ENCODE measurements around the gene IGF2R.
"Not testable (repeated sequence)": the region's sequence is repeated elsewhere in the genome, so short reads cannot be mapped to it uniquely, and the experiment has no call there.

IGF2R gene

DNA sequence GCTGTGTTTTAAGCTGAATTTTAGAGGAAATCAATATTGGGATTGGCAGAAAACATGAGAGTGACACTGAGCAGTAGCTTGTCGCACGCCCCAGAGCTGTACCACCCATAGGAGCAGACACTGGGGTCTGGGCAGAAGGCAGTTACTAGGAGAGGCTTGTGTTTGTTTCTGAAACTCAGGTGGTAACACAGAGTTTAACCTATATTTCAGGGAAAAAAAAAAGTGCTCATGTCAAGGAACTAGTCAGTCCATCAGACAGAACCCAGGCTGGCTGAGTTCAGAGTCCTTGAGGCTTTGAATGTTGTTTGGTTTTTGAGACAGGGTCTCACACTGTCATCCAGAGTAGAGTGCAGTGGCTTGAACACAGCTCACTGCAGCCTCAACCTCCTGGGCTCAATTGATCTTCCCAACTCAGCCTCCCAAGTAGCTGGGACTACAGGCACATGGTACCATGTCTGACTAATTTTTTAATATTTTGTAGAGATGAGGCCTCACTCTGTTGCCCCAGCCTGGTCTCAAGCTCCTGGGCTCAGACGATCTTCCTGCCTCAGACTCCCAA, 159.3 kb downstream of the IGF2R start:
- DNase-seq = no peak

DNA sequence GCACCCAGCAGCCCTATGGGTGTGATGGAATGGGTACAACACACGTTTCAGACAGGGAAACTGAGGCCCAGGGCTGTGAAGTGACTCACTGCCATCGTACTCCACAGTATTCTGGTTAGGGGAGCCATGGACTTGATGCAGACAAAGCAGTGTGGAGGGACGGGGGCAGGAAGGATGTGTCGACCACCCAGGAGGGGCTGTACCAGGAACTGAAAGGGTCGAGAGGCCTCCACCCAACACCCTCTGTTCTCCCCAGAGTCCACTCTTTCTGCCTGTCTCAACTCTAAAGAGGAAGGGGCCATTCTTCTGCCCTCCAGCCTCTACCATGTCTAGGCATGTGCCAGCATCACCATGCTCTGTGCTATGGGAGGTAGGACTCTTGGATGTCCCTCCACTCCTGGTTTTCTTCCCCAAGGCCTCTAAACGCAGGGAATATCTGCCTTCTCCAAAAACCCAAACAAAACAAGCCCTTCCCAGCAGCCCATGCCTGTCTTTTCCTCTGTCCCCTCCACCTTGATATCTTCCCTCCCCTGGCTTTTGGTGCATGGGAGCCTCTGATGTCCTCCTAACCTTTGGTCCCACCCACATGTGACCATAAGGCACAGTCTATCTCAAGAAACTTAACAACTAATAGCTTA, 160.1 kb downstream of the IGF2R start:
- no peak for DNase-seq

DNA sequence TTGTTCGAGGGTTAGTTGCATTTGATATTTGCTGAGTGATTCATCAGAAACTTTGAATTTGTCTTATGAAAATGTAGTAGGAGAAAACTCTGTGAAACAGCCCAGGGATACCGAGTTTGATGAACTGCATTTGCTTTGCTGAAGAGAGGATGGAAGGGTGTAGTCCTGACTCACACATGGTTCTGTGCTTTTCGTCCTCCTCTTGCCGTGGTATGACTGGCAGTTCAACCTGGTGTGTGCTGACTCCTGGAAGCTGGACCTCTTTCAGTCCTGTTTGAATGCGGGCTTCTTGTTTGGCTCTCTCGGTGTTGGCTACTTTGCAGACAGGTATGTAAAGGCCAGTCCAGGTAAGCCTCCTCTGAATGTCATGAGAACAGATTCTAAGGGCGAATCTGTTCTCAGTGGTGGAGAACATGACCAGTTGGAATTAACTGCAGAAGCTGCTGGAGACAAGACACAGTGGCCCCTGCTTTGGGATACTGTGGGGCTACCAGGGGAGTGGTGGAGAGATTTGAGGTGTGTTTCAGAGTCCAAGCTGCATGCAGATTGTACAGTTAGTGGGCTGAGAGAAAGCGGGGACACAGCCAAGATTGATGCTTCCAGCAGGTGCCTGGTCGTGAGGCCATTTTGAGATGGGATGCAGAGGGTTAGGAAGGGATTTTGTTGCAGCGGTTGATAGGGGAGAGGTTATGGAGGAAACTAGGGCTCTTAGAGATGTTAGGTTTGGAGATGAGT, 161.2 kb downstream of the IGF2R start:
- DNase-seq = no peak

DNA sequence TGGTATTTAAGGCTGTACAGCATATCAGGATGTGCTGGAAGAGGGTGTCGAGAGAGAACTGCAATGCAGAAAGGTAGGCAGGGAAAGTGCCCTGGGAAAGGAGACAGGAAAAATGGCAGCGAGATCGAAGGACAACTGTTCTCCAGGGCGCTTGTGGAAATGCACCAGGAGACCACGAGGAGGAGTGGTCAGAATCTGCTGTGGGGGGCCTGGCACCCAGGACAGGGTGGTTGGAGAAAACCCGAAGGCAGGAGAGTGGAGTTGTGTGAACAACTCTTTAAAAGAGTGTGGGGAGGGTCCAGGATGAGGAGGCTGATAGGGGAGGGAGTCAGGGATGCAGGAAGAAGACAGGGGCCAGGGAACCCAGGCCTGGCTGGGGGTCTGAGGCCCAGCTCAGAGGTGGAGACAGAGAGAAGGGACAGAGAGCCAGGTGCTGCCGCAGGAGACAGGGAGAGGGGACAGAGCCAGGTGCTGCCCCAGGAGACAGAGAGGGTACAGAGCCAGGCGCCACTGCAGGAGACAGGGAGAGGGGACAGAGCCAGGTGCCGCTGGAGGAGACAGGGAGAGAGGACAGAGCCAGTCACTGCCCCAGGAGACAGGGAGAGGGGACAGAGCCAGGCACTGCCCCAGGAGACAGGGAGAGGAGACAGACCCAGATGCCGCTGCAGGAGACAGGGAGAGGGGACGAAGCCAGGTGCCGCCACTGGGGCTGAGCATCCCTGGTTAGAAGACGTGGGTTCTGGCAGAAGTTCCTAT, 162.0 kb downstream of the IGF2R start:
- no peak for DNase-seq

DNA sequence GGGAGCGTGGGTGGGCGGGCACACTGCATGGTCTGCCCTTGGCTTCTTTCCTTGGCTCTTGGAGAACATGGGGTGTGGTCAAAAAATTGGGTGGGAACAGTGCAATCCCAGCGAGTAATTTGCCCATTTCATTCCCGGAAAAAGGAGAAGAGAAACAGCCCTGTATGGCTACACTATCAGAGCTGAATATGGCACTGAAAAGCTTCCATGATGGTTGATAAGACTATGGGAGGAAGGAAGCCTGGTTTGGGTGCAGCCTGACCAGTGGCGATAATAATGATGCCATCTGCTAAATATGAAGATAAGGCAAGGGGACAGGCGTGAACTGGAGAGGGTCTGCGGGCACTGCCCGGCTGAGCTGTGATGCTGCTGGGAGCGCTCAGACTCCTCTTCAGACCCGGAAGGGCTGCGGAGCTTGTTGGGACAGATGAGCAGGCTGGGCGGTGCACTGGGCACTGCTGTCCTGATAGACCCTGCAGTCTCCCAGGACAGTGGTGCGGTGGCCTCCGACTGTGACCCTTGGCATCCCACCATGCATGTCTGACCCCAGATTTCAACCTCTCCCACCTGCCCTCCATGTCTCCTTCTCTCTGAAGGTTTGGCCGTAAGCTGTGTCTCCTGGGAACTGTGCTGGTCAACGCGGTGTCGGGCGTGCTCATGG, 162.9 kb downstream of the IGF2R start:
- no peak for DNase-seq

DNA sequence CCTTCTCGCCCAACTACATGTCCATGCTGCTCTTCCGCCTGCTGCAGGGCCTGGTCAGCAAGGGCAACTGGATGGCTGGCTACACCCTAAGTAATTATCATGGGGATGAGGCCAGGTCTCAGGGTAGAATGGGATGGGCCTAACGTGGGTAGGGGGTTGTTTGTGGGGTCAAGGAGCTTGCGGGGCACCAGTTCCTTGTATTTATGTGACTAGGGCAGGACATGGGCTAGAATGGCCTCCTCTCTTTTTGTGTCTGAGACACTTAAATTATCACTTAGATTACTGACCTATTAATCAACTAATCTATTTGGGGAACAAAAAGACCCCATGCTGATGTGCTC, 163.4 kb downstream of the IGF2R start:
- no peak for DNase-seq

DNA sequence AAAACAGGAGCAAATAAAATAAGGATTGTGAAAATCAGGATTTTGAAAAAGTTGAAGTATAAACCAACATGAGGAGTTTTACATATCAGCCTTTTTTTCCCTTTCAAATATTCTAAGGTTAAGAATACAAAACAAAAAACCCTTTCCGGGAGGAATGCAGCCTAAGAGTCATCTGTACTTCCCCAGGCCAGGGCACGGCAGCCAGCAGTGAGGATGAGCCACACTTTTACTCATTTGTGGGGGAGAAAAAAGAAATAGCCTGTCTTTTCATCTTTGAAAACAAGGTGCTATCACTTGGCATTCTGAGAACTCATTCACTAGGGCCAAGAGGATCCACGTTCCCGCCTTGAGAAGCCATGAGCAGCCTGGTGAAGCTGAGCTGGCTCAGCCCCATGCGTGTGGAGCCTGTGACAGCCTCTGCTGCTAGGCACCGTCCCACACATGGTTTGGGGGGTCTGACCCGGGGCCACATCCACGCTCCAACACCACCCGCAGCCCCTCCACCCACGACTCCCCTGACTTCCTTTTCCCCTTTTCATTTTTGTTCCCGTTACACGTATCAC, 164.0 kb downstream of the IGF2R start:
- no peak for DNase-seq

DNA sequence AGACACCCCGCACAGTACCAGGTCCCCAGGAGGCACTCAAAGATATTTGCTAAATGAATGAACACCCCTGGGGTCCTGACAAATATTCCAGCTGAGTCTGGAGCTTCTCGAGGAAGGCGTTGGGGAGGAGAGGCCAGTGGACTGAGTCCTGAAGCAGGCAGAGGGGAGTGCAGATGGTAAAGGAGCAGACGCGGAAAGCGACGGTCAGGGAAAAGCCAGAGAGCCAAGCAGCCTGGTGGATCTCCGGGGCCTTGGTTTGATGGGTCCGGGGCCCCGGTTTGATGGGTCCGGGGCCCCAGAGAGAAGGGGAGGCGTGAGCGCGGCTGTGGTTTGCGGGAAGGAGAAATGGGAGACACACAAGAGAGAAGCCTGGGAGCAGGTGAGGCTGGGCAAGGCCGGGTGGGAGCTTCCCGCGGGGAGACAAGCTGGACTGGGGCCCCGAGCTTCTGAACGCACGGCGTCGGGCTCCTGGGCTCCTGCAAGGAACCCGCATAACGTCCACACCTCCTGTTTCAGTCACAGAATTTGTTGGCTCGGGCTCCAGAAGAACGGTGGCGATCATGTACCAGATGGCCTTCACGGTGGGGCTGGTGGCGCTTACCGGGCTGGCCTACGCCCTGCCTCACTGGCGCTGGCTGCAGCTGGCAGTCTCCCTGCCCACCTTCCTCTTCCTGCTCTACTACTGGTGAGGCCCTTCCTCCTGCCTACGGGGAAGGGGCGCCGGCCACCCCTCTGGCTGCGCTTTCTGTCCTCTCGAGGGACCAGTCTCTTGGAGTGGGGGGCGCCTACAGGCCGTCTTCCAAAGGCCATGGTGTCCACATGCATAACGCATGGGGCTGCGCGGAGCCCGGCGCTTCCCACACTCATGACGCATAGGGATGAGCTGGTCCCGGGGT, 164.8 kb downstream of the IGF2R start:
- no peak for DNase-seq

DNA sequence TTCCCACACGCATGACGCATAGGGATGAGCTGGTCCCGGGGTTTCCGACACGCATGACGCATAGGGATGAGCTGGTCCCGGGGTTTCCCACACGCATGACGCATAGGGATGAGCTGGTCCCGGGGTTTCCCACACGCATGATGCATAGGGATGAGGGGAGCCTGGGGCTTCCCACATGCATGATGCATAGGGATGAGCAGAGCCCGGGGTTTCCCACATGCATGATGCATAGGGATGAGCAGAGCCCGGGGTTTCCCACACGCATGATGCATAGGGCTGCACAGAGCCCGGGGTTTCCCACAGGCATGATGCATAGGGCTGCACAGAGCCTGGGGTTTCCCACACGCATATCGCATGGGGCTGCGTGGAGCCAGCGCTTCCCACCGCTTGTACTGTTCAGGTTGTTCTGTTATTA, 165.5 kb downstream of the IGF2R start:
- DNase-seq = not testable (repeated sequence)

DNA sequence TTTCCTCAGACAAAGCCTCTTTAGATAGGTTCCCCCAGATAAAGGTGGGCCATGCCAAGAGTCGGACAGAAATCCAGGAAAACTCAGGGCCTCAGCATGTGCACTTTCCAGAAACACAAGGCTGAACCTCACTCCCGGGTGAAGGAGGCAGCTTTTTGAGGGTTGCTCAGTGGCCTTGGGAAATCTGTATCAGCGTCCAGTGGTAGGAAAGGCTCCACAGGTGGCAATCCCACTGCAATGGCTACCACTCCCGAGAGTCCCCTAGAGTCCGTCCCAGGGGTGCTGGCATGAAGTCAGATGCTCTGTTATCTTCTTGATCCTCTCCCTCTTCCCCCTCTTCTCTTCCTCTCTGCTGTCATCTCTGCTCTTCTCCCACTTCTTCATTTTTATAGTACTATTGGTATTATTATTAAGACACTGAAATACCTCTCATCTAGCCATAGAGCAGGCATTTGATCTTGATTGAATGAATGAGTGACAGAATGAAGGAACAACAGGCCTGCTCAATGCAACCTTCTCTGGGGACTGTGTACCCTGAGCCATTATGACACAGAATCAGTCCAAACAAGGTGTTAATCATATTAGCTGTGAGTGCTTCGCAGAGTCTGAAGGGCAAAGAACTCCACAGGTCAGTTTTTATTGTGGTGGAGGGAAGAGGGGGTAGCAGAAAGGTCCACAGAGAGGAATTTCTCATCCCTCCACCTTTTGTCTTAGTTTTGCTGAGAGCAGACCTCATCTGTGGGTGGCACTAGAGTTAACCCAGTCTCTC, 166.1 kb downstream of the IGF2R start:
- no peak for DNase-seq

DNA sequence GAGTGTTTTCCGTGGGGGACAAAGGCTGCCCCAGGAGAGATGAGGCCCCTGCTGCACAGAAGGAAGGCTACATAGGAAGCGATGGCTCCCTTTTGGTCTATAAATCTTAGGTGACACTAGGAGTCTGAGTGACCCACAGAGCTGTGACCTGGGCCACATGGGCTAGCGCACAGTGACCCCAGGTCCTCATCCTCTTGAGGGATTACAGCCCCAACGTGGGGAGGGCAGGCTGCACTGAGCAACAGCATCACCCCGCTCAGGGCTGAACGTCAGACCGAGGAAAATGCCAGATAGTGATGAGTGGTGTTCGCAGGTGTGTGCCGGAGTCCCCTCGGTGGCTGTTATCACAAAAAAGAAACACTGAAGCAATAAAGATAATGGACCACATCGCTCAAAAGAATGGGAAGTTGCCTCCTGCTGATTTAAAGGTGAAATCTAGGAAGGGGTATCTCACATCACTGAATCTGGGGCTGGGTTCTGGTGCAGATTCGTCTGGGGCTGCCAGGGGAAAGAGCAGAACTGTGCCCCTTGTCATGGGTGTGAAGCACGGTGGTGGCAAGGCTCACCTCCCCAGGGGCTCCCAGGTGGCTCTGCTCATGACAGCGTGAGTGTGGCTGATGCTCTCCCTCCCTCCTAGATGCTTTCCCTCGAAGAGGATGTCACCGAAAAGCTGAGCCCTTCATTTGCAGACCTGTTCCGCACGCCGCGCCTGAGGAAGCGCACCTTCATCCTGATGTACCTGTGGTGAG, 167.2 kb downstream of the IGF2R start:
- DNase-seq = no peak

DNA sequence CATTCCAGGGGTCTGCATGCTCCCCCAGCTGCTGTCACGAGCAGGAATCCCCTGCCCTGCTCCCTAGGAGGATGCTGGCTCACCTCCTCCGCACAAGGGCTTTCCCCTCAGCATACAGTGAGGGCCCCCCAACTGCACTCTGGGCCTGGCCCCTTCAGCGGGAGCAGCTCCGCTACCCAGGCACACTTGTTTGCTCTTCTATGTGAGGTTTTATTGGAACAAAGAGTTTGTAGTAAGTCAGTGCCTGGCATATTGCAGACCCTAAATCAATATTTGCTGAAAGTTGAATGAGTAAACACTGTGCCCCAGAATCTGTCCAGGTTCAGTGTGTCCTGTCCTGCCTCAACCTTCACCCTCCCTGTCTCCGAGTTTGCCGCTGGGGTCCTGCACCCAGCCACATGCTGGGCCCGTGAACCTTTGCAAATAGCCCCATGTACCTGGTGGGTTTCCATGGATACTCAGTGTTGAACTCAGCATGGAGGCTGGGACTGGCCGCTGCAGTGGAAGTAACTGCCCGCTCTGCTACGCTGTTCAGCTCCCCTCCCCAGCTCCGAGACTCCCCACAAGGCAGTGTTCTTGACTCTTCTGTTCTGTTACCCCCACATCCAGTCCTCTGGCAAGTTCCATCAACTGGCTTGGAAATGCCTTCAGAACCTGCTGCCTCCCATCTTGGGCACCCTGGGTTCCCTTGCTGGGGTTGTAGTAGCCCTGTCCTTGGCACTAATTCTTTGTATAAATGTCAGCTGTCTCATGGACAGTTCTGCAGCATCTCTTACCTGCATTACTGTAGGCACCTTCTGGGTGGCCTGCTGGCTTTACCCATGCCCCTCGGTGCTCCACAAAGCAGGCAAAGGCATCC, 168.5 kb downstream of the IGF2R start:
- no peak for DNase-seq

DNA sequence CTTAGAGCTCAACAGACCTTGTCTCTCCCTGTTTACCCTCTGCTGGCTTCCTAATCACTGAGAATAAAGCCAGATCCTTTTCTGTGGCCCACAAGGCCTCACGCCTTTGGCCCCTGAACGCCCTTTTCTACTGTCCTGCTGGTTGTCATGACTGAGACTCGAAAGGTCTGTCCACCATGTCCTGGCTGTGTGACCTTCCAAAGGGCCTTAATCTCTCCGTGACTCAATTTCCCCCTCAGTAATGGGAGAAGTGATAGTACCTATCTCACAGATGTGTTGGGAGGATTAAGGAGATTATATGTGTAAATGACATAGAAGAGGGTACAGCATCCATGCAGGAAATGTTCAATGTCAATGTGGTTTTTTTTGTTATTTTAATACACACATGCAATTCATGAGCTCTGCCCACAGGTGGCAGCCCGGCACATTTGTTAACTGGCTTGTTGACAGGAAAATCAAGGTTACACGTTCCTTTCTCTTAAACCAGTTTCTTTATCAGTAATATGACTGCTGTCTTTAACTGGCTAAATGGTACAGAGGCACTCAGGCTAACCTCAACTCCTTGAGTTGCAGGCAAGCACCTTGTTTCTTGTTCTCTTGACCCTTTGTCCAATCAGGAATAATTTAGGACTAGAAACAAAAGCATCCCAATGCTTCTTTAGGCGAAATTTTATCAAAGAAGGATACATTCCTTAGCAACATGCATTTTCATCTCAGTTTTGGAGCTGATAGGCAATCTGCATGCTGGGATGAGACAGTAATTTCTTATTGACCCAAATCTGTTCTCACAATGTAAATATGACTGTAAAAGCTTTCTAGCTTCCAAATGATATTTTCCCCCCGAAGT, 169.3 kb downstream of the IGF2R start:
- DNase-seq = peak in 1 of 2 experiments; percentile 1

DNA sequence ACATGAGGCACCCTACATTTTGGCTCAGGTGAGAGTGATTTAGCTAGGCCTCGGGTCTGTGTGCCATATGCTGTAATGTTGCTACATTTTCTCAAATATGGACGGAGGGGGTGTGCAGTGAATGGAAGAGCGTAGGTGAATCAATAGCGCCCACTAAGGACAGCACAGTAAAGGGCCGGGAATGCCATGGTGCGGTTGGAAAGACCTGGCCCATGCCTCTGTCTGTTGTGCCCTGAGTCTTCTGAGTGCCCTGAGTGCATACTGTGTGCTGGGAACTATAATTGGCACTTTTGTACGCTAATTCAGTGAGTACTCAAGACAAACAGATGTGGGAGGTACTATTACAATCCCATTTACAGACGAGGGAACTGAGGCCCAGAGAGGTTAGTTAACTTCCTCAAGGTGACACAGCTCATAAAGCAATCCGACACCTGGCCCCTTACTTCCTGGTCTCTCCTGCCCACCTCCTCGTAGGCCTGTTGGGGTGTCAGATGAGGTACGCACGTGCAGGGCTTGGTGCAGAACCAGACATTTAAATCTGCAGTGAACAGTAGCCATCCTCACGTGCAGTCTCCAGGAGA, 170.0 kb downstream of the IGF2R start:
- no peak for DNase-seq

DNA sequence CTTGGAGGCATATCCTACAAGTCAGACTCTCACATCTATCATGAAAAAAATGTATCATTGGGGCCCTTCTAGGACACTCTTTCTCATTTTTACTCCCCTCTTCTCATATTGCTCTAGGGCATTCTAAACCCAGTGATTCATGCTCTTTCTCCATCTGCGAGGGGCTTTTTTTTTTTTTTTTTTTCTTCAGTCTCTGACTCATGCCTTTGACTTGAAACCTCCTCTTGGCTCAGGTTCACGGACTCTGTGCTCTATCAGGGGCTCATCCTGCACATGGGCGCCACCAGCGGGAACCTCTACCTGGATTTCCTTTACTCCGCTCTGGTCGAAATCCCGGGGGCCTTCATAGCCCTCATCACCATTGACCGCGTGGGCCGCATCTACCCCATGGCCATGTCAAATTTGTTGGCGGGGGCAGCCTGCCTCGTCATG, 170.6 kb downstream of the IGF2R start:
- DNase-seq = no peak

DNA sequence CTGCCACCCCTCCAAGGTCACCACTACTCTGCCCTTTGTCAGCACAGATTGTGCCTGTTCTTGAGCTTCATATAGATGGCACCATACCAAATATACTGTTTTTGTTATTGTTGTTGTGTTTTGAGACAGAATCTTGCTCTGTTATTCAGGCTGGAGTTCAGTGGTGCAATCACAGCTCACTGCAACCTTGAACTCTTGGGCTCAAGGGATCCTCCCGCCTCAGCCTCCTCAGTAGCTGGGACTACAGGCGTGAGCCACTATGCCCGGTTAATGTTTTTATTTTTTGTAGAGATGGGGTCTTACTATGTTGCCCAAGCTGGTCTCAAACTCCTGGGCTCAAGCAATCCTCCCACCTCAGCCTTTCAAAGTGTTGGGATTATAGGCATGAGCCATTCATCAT, 171.6 kb downstream of the IGF2R start:
- DNase-seq = not testable (repeated sequence)

DNA sequence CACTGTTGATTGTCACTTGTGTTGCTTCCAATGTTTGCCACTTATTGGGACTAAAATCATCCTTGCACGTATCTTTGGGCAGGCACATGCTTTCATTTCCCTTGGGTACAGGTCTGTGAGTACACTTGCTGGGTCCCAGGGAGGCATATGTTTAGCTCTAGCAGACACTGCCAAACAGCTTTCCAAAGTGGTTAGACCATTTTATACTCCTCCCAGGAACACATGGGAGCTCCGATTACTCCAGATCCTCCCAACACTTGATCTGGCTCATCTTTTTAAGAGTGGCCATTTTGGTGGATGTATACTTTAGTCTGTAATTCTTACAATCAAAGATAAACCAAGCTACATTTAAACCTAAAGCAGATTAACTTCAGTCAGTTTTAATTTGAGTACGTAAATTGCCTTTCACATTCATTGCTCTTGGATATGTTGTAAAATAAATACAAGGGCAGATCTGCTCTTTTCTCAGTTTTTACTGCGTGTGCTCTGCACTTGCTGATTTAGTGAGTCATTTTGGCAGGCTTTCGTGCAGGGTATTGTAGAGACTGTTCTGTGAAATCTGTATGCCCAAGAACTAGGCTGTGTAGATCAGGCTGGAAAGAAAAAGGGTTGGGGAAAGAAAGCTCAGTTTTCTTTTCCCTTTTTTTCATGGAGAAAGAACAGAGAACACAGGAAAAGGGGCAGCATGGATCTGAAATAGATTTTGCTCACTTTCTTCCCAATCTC, 172.3 kb downstream of the IGF2R start:
- no peak for DNase-seq
